ENCODE data around the gene NEK5. TPM values are rescaled to one million over a fixed set of nuclear protein-coding genes. Genes with fewer than 3 reads are reported as not detected.

The NEK5 gene
- total and polyA plus RNA-seq, 2 of the 8 experiments (the other 6 are each of a cell fraction or from before 2014, with no cell fraction given): 0.12 to 0.35 TPM

GRCh38 chr13:52067237-52067636 is 61.6 kb downstream of the NEK5 start:
- Histone ChIP-seq H3K9ac (replicated peaks in 1 of 4; ENCODE audit: extremely low read depth in 1 of 4, low read depth in 3 of 4, low read length in 3 of 4) (no peak overlapping the region), H3K79me1 (ENCODE audit: low read depth, low read length) (no peaks in the 10 kb centered on the region)
- POLR2A ChIA-PET (ENCODE audit: partially characterized antibody): no interaction called here

More at GRCh38 chr13:52067237-52067636, 61.6 kb downstream of the NEK5 start:
- peaks cover 42 to 45% of the 10 kb centered on the region in 2 experiments for H3K9me3 ChIP-seq (ENCODE audit: insufficient read depth in 2 of 2, low read depth in 1 of 2, low read length in 1 of 2)
- H3K79me2 ChIP-seq (ENCODE audit: control insufficient read depth in 1 of 2, insufficient read depth in 2 of 2, low read length in 2 of 2): no peaks in the 10 kb centered on the region
- no peak overlapping the region for H2BK20ac ChIP-seq (ENCODE audit: low read length)
- H2BK15ac ChIP-seq (ENCODE audit: low read length): no peak overlapping the region
- H2BK5ac ChIP-seq (ENCODE audit: low read depth, low read length): no peak overlapping the region
- no peak overlapping the region for H3K23ac ChIP-seq (ENCODE audit: insufficient read length)
- no peak overlapping the region for H4K5ac ChIP-seq (ENCODE audit: insufficient read length, low read depth, low read length)
- CTCF ChIA-PET (ENCODE audit: partially characterized antibody): no interaction called here
- no peaks in the 10 kb centered on the region for H3K27me3 ChIP-seq (replicated peaks in 1 of 4; ENCODE audit: control insufficient read depth in 3 of 4, extremely low read depth in 1 of 4, insufficient read depth in 3 of 4, low read length in 3 of 4)
- no peak overlapping the region for H3K14ac ChIP-seq (ENCODE audit: insufficient read length)
- no peak overlapping the region for H2BK12ac ChIP-seq (ENCODE audit: low read depth, low read length)
- H4K20me1 ChIP-seq (replicated peaks in 1 of 2; ENCODE audit: control insufficient read depth in 1 of 2, insufficient read depth in 2 of 2, low read length in 2 of 2): no peaks in the 10 kb centered on the region
- no peak overlapping the region for H3K4me2 ChIP-seq (ENCODE audit: insufficient read depth in 1 of 2, low read depth in 2 of 2, low read length in 2 of 2)
- no peaks in the 10 kb centered on the region for H3K4me1 ChIP-seq (replicated peaks in 1 of 4; ENCODE audit: control insufficient read depth in 3 of 4, insufficient read depth in 4 of 4, low read length in 3 of 4)
- no peak overlapping the region for H3K18ac ChIP-seq (ENCODE audit: extremely low read depth, low read length)
- no peak overlapping the region for H3K4ac ChIP-seq (replicated peaks; ENCODE audit: insufficient read length, low read depth, low read length)
- no peaks in the 10 kb centered on the region for H3K23me2 ChIP-seq (ENCODE audit: low read depth, low read length)
- no peak overlapping the region for H2AK5ac ChIP-seq (ENCODE audit: low read depth, low read length)
- no peak overlapping the region for H2BK120ac ChIP-seq (replicated peaks; ENCODE audit: low read depth, low read length)
- H2AFZ ChIP-seq (ENCODE audit: low read length): no peak overlapping the region
- no peak overlapping the region for H3K27ac ChIP-seq (ENCODE audit: low read depth, low read length)
- H3K36me3 ChIP-seq (ENCODE audit: control insufficient read depth in 2 of 4, insufficient read depth in 4 of 4, low read length in 3 of 4): 0 out of 8 replicates have a peak, but pooled peaks cover 0 to 4% (median 0%) of the 10 kb centered on the region in 4 experiments
- TF ChIP-seq SIX5 (IDR thresholded peaks at IDR 0.05; ENCODE audit: low read depth, low read length): no peak
- TF ChIP-seq BRCA1 (IDR thresholded peaks at IDR 0.05; ENCODE audit: low read depth, low read length): no peak
- no peak for TF ChIP-seq RAD21 (IDR thresholded peaks at IDR 0.05 in 1 of 2, conservative IDR thresholded peaks at IDR 0.05 in 1 of 2; ENCODE audit: low read depth in 2 of 2, low read length in 2 of 2)
- no peak for TF ChIP-seq ATF3 (IDR thresholded peaks at IDR 0.05; ENCODE audit: insufficient read depth, low read depth, low read length)
- TF ChIP-seq SP2 (IDR thresholded peaks at IDR 0.05; ENCODE audit: low read length): no peak
- TF ChIP-seq CTBP2 (IDR thresholded peaks at IDR 0.05; ENCODE audit: borderline replicate concordance, insufficient read depth, insufficient read length, low read length): no peak
- TF ChIP-seq SAP30 (IDR thresholded peaks at IDR 0.05; ENCODE audit: insufficient read depth, insufficient replicate concordance, low read length): no peak
- TF ChIP-seq SP1 (IDR thresholded peaks at IDR 0.05; ENCODE audit: low read depth, low read length): no peak
- TF ChIP-seq MAFK (IDR thresholded peaks at IDR 0.05; ENCODE audit: low read depth, low read length): no peak
- TF ChIP-seq, protein P1, sequence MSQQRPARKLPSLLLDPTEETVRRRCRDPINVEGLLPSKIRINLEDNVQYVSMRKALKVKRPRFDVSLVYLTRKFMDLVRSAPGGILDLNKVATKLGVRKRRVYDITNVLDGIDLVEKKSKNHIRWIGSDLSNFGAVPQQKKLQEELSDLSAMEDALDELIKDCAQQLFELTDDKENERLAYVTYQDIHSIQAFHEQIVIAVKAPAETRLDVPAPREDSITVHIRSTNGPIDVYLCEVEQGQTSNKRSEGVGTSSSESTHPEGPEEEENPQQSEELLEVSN (IDR thresholded peaks at IDR 0.05): no peak
- no peak for TF ChIP-seq CREB1 (IDR thresholded peaks at IDR 0.05)
- no peak for TF ChIP-seq NANOG (IDR thresholded peaks at IDR 0.05; ENCODE audit: insufficient read depth, low read depth, low read length, poor library complexity, severe bottlenecking)
- no peak for TF ChIP-seq CHD2 (IDR thresholded peaks at IDR 0.05; ENCODE audit: low read length)
- H3K4me3 ChIP-seq (ENCODE audit: extremely low read depth in 1 of 4, insufficient read depth in 2 of 4, low read depth in 3 of 4, low read length in 4 of 4): no peak overlapping the region
- FAIRE-seq: no peak
- H4K91ac ChIP-seq (replicated peaks; ENCODE audit: insufficient read length, low read length): no peak overlapping the region
- H3K56ac ChIP-seq (replicated peaks; ENCODE audit: insufficient read length, low read depth, low read length): no peak overlapping the region
- H4K8ac ChIP-seq (ENCODE audit: extremely low read depth, insufficient read depth, low read length): no peak overlapping the region
- DNase-seq (ENCODE audit: low read depth in 1 of 2, low spot score in 2 of 2): no peak

All from H1 (cell line).